ENCODE data around the gene ZAR1L.

ZAR1L gene

DNA sequence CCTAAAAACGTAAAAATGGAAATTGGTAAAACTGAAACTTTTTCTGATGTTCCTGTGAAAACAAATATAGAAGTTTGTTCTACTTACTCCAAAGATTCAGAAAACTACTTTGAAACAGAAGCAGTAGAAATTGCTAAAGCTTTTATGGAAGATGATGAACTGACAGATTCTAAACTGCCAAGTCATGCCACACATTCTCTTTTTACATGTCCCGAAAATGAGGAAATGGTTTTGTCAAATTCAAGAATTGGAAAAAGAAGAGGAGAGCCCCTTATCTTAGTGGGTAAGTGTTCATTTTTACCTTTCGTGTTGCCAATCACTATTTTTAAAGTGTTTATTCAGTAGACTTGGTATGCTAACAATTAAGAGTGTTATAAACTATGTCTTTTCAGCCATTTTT is 25.8 kb upstream of the ZAR1L start:
- no peak for TF ChIP-seq MYC (IDR thresholded peaks at IDR 0.05; ENCODE audit: low read depth, low read length)
- TF ChIP-seq, protein P1, sequence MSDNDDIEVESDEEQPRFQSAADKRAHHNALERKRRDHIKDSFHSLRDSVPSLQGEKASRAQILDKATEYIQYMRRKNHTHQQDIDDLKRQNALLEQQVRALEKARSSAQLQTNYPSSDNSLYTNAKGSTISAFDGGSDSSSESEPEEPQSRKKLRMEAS (IDR thresholded peaks at IDR 0.05; ENCODE audit: low read depth, low read length), result no peak
- TF ChIP-seq, protein P2, sequence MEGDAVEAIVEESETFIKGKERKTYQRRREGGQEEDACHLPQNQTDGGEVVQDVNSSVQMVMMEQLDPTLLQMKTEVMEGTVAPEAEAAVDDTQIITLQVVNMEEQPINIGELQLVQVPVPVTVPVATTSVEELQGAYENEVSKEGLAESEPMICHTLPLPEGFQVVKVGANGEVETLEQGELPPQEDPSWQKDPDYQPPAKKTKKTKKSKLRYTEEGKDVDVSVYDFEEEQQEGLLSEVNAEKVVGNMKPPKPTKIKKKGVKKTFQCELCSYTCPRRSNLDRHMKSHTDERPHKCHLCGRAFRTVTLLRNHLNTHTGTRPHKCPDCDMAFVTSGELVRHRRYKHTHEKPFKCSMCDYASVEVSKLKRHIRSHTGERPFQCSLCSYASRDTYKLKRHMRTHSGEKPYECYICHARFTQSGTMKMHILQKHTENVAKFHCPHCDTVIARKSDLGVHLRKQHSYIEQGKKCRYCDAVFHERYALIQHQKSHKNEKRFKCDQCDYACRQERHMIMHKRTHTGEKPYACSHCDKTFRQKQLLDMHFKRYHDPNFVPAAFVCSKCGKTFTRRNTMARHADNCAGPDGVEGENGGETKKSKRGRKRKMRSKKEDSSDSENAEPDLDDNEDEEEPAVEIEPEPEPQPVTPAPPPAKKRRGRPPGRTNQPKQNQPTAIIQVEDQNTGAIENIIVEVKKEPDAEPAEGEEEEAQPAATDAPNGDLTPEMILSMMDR (IDR thresholded peaks at IDR 0.05; ENCODE audit: low read depth, low read length), result no peak
- TF ChIP-seq POLR2A (IDR thresholded peaks at IDR 0.05; ENCODE audit: extremely low read depth, insufficient read length), result no peak
- H3K4me3 ChIP-seq (ENCODE audit: low read depth, low read length), result no peak overlapping the region
- peak; percentile 61 for DNase-seq (ENCODE audit: low read depth)

DNA sequence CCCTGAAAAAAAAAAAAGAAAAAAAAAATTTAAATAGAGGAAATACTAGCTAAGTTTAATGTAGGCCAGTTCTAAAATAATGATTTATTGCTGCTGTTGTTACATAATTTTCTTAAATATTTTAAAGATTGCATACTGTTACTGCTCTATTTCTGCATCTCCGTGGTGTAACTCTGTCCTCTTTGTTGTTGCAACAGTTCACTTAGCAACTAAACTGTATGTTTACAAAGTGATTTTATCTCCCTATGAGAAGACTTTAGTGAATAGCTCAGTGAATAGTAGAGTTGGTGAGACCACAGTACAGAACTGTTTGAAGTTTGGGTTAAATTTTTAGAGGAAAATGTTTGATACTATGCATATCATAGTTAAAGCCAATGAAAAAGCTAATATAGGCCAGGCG is 19.5 kb upstream of the ZAR1L start:
- no peak for TF ChIP-seq POLR2A (IDR thresholded peaks at IDR 0.05; ENCODE audit: extremely low read depth, insufficient read length)
- DNase-seq (ENCODE audit: low read depth), result no peak

GRCh38 chr13:32330441-32330840 is 15.3 kb upstream of the ZAR1L start:
- H3K4me3 ChIP-seq (ENCODE audit: low read depth, low read length), result no peak overlapping the region
- TF ChIP-seq, protein P1 (IDR thresholded peaks at IDR 0.05; ENCODE audit: low read depth, low read length), result no peak
- TF ChIP-seq MYC (IDR thresholded peaks at IDR 0.05; ENCODE audit: low read depth, low read length) (no peak), POLR2A (IDR thresholded peaks at IDR 0.05; ENCODE audit: extremely low read depth, insufficient read length) (no peak)
- TF ChIP-seq, protein P2 (IDR thresholded peaks at IDR 0.05; ENCODE audit: low read depth, low read length), result no peak
- DNase-seq (ENCODE audit: low read depth), result no peak

More for the DNA sequence above, 19.5 kb upstream of the ZAR1L start:
- H3K4me3 ChIP-seq (ENCODE audit: low read depth, low read length), result no peak overlapping the region

DNA sequence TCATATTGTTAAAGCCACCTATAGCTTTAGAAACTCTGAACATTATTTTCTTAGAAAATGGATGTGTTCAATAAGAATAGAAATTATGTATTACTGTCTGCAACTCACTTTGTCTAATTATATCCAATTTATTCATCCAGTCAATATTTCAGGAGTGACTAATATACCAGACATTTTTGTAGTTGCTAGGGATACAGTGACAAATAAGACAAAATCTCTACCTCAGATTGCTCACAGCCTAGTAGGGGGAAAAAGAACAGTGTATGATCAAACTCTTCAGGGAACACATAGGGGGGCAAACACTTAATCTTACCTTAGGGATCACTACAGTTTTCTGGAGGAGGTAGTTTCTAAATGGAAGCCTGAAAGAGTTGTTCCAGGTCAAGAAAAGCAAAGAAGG is 8.7 kb upstream of the ZAR1L start:
- H3K4me3 ChIP-seq (ENCODE audit: low read depth, low read length), result no peak overlapping the region
- no peak for DNase-seq (ENCODE audit: low read depth)

DNA sequence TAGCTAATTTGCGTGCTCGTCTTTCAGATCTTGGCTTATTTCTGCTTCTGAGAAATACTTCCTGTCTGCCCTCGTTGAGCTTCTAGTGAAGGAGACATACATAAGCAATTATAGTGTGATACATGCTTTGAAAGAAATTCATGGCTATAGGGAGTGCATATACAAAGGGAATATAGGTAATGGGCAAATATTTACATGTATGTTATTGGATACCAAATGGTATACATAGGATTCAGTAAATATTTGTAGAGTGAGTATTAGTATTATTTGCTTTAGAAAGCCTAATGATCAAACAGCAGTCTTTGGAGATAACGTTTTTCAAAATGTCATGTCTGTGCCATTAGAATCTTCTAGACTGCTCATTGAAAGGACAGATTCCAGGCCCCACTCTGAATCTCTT is 5.4 kb upstream of the ZAR1L start:
- TF ChIP-seq POLR2A (IDR thresholded peaks at IDR 0.05; ENCODE audit: extremely low read depth, insufficient read length), result no peak
- H3K4me3 ChIP-seq (ENCODE audit: low read depth, low read length), result no peak overlapping the region
- no peak for DNase-seq (ENCODE audit: low read depth)

More for the DNA sequence above, 8.7 kb upstream of the ZAR1L start:
- no peak for TF ChIP-seq POLR2A (IDR thresholded peaks at IDR 0.05; ENCODE audit: extremely low read depth, insufficient read length)
- TF ChIP-seq, protein P1 (IDR thresholded peaks at IDR 0.05; ENCODE audit: low read depth, low read length), result no peak
- TF ChIP-seq, protein P2 (IDR thresholded peaks at IDR 0.05; ENCODE audit: low read depth, low read length), result no peak
- no peak for TF ChIP-seq MYC (IDR thresholded peaks at IDR 0.05; ENCODE audit: low read depth, low read length)

GRCh38 chr13:32317716-32318465 is 2.7 kb upstream of the ZAR1L start:
- peak; percentile 39 for DNase-seq (ENCODE audit: low read depth)
- H3K4me3 ChIP-seq (ENCODE audit: low read depth, low read length), result peak overlapping the region; percentile 87
- TF ChIP-seq POLR2A (IDR thresholded peaks at IDR 0.05; ENCODE audit: extremely low read depth, insufficient read length) (no peak), MYC (IDR thresholded peaks at IDR 0.05; ENCODE audit: low read depth, low read length) (no peak)
- TF ChIP-seq, protein P1 (IDR thresholded peaks at IDR 0.05; ENCODE audit: low read depth, low read length), result no peak
- TF ChIP-seq, protein P2 (IDR thresholded peaks at IDR 0.05; ENCODE audit: low read depth, low read length), result no peak

- no peak for TF ChIP-seq MYC (IDR thresholded peaks at IDR 0.05; ENCODE audit: low read depth, low read length)
- TF ChIP-seq POLR2A (IDR thresholded peaks at IDR 0.05; ENCODE audit: extremely low read depth, insufficient read length), result no peak
- TF ChIP-seq, protein P1 (IDR thresholded peaks at IDR 0.05; ENCODE audit: low read depth, low read length), result no peak
- DNase-seq (ENCODE audit: low read depth), result peak; percentile 72
- peak overlapping the region; percentile 87 for H3K4me3 ChIP-seq (ENCODE audit: low read depth, low read length)
Measured at GRCh38 chr13:32316501-32316900, 1.3 kb upstream of the ZAR1L start.
